T-cell (primary cell): Measurements from ENCODE around the gene TNNT2. TPM values are rescaled to one million over a fixed set of nuclear protein-coding genes. Genes with fewer than 3 reads are reported as not detected.

Experiments
- ATAC-seq, 4 experiments: fragments of 200-7000 bp in 3 of 4; fragments of 150-1000 bp in 1 of 4; cut with Tn5 transposase; replicated peaks in 1 of 4; 1 replicate in 3 of 4; 2 replicates in 1 of 4; pipeline ENCODE4 v1.10.0; 2021; ENCODE audit warnings: moderate library complexity in 3 of 4, mild to moderate bottlenecking in 2 of 4, moderate number of reproducible peaks in 1 of 4
- CTCF ChIA-PET, 2 donors: fragments of 300-600 bp; sonication (Branson Sonifier 250); formaldehyde crosslinking; loops; one replicate each; lab custom pipeline; 2022; ENCODE audit warnings: antibody characterized with exemption in 2 of 2; lab: Charles Lee
- POLR2A ChIA-PET, 2 donors: fragments of 300-600 bp; sonication (Branson Sonifier 250); formaldehyde crosslinking; loops; one replicate each; lab custom pipeline; 2022; ENCODE audit warnings: antibody characterized with exemption in 2 of 2; lab: Charles Lee
- DNase-seq, 35 experiments: peaks; one replicate each; pipeline versions ENCODE4 v3.0.0 to v3.0.0-alpha.2; 2013 to 2023
- H3K27ac ChIP-seq: one replicate; pipeline ENCODE4 v1.5.1; 2013; ENCODE audit warnings: low read length
- H3K27me3 ChIP-seq, 2 experiments: replicated peaks in 1 of 2; 1 replicate in 1 of 2; 2 replicates in 1 of 2; pipeline versions ENCODE4 v1.6.1 to v1.7.0; 2013; ENCODE audit warnings: low read length in 1 of 2, mixed read lengths in 1 of 2; ENCODE audit not compliant: control insufficient read depth in 2 of 2, insufficient read depth in 2 of 2; ENCODE audit errors: extremely low read depth in 1 of 2
- H3K36me3 ChIP-seq, 2 donors: 1 replicate in 1 of 2; 2 replicates in 1 of 2; pipeline versions ENCODE4 v1.6.1 to v1.7.0; 2013; ENCODE audit warnings: low read length in 1 of 2; ENCODE audit not compliant: control insufficient read depth in 2 of 2, insufficient read depth in 1 of 2; ENCODE audit errors: extremely low read depth in 1 of 2
- H3K4me1 ChIP-seq, 2 experiments: 1 replicate in 1 of 2; 2 replicates in 1 of 2; pipeline versions ENCODE4 v1.6.1 to v1.7.0; 2013; ENCODE audit warnings: low read length in 2 of 2, mixed read lengths in 1 of 2; ENCODE audit not compliant: insufficient read depth in 2 of 2, control insufficient read depth in 1 of 2; ENCODE audit errors: extremely low read depth in 1 of 2
- H3K4me3 ChIP-seq, 2 donors: 1 replicate in 1 of 2; 2 replicates in 1 of 2; pipeline versions ENCODE4 v1.5.1 to v1.7.0; 2013; ENCODE audit warnings: mild to moderate bottlenecking in 2 of 2, low read length in 1 of 2, moderate library complexity in 1 of 2; ENCODE audit not compliant: control insufficient read depth in 1 of 2; ENCODE audit errors: extremely low read depth in 1 of 2
- H3K9me3 ChIP-seq: 2 replicates; pipeline ENCODE4 v1.7.0; 2013
- H3K27ac Mint-ChIP-seq, 2 donors: one replicate each; pipeline ENCODE4 v1.8.0; 2020 to 2021; ENCODE audit warnings: mild to moderate bottlenecking in 2 of 2, mixed read lengths in 2 of 2
- H3K27me3 Mint-ChIP-seq, 2 donors: one replicate each; pipeline ENCODE4 v1.8.0; 2021 to 2022; ENCODE audit warnings: mixed read lengths in 2 of 2
- H3K36me3 Mint-ChIP-seq: one replicate; pipeline ENCODE4 v1.8.0; 2021; ENCODE audit warnings: mixed read lengths
- H3K4me1 Mint-ChIP-seq, 3 donors: one replicate each; pipeline ENCODE4 v1.8.0; 2020 to 2022; ENCODE audit warnings: mixed read lengths in 3 of 3, mild to moderate bottlenecking in 1 of 3
- H3K4me3 Mint-ChIP-seq, 3 donors: one replicate each; pipeline ENCODE4 v1.8.0; 2020 to 2022; ENCODE audit warnings: mild to moderate bottlenecking in 3 of 3, mixed read lengths in 3 of 3, moderate library complexity in 3 of 3
- H3K9me3 Mint-ChIP-seq, 3 donors: one replicate each; pipeline ENCODE4 v1.8.0; 2020 to 2022; ENCODE audit warnings: mixed read lengths in 3 of 3
- WGBS: methylation state at CpG from one replicate; pipeline ENCODE4 v1.1.5; 2013; ENCODE audit warnings: missing lambda C conversion rate; ENCODE audit not compliant: insufficient coverage; 5-methylcytosine and 5-hydroxymethylcytosine counted together
- total RNA-seq, 35 experiments: library from RNA in 6 of 35; stranded (reverse) in 6 of 35; fragments of 120-200 nt in 1 of 35; gene quantifications; one replicate each; pipeline versions ENCODE4 v1.2.1 to v1.2.4 and lab custom pipeline; 2013 to 2026

TNNT2 gene
- total RNA-seq, 5 donors from 2014 or later (not counting 1 experiment from before 2014, with no cell fraction given) = not detected

DNA sequence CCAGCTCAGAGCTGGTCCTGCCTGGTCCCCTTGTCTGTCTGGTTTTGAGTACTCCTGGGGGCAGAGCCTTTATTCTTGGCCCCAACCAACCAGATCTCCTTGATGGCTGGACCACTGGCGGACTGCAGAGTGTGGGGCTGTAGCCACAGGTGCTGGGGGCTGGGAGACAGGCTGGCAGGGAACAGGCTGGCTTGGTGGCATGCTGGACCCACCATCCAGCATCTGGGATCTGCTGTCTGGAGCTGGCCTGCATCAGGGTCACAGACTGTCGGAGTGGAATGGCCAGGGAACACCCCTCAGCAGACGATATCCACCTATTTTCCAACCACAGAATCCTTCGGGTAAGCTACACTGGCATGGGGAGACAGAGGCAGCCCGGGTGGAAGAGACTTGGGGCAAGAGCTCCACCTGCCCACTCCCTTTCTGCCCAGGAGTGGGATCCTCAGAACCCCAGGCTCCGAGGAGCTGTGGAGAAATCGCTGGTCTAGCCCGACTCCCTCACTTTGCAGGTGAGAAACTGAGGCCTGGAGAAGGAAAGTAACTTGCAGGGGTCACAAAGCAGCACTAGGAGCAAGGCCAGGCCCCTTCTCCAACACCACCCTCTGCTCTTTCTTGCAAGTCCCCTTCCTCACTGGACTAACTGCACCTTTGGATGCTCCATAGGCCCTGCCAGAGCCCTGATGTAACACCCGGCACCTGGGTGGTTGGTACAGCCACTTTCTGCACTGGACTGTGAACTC lies 40.6 kb downstream of the TNNT2 start:
- no peaks in the 10 kb centered on the region for H3K36me3 Mint-ChIP-seq
- H3K27ac Mint-ChIP-seq = no peak overlapping the region
- 95% methylated on average over 4 of the region's 9 CpGs for WGBS
- POLR2A ChIA-PET = no interaction called here
- peaks cover 0 to 3% (median 0%) of the 10 kb centered on the region in 3 donors for H3K9me3 Mint-ChIP-seq
- Histone ChIP-seq H3K27me3 (peaks cover 0 to 15% of the 10 kb centered on the region in 2 experiments), H3K4me1 (no peaks in the 10 kb centered on the region), H3K9me3 (no peaks in the 10 kb centered on the region), H3K4me3 (no peak overlapping the region), H3K27ac (no peak overlapping the region), H3K36me3 (no peaks in the 10 kb centered on the region)
- peaks cover 1 to 4% of the 10 kb centered on the region in 2 donors for H3K27me3 Mint-ChIP-seq
- no peak overlapping the region for H3K4me3 Mint-ChIP-seq
- H3K4me1 Mint-ChIP-seq = no peaks in the 10 kb centered on the region
- no peak for DNase-seq
- CTCF ChIA-PET = no interaction called here
- no peak for ATAC-seq

- H3K4me1 ChIP-seq = no peaks in the 10 kb centered on the region
- H3K27me3 ChIP-seq = peaks cover 0 to 23% of the 10 kb centered on the region in 2 experiments
- DNase-seq (no peak), ATAC-seq (no peak)
- H3K4me3 ChIP-seq = no peak overlapping the region
- CTCF ChIA-PET = no interaction called here
- Mint-ChIP-seq H3K4me1 (no peaks in the 10 kb centered on the region), H3K36me3 (no peaks in the 10 kb centered on the region), H3K9me3 (no peaks in the 10 kb centered on the region), H3K27ac (no peak overlapping the region), H3K4me3 (no peak overlapping the region), H3K27me3 (peaks cover 1 to 6% of the 10 kb centered on the region in 2 donors)
- no CpG with 5 or more reads among the region's 3 CpGs for WGBS
- no peak overlapping the region for H3K27ac ChIP-seq
- H3K9me3 ChIP-seq = no peaks in the 10 kb centered on the region
- POLR2A ChIA-PET = no interaction called here
- no peaks in the 10 kb centered on the region for H3K36me3 ChIP-seq
Measured at GRCh38 chr1:201335901-201336300, 41.6 kb downstream of the TNNT2 start.

GRCh38 chr1:201335174-201335870 lies 42.2 kb downstream of the TNNT2 start:
- DNase-seq (no peak), ATAC-seq (no peak)

GRCh38 chr1:201334325-201335173 lies 42.9 kb downstream of the TNNT2 start:
- DNase-seq = no peak
- ChIA-PET CTCF (no interaction called here), POLR2A (no interaction called here)
- Histone ChIP-seq H3K27ac (no peak overlapping the region), H3K4me3 (no peak overlapping the region), H3K9me3 (no peaks in the 10 kb centered on the region), H3K36me3 (no peaks in the 10 kb centered on the region), H3K27me3 (peaks cover 0 to 23% of the 10 kb centered on the region in 2 experiments), H3K4me1 (no peaks in the 10 kb centered on the region)
- H3K9me3 Mint-ChIP-seq = no peaks in the 10 kb centered on the region
- H3K27ac Mint-ChIP-seq = no peak overlapping the region
- H3K36me3 Mint-ChIP-seq = no peaks in the 10 kb centered on the region
- H3K4me3 Mint-ChIP-seq = no peak overlapping the region
- ATAC-seq = no peak
- WGBS = no CpG with 5 or more reads among the region's 11 CpGs
- no peaks in the 10 kb centered on the region for H3K4me1 Mint-ChIP-seq
- peaks cover under 1 to 6% of the 10 kb centered on the region in 2 donors for H3K27me3 Mint-ChIP-seq

More at GRCh38 chr1:201335174-201335870, 42.2 kb downstream of the TNNT2 start:
- CTCF ChIA-PET = no interaction called here
- POLR2A ChIA-PET = no interaction called here
- H3K4me1 ChIP-seq = no peaks in the 10 kb centered on the region
- H3K9me3 Mint-ChIP-seq = no peaks in the 10 kb centered on the region
- peaks cover 0 to 23% of the 10 kb centered on the region in 2 experiments for H3K27me3 ChIP-seq
- peaks cover 1 to 6% of the 10 kb centered on the region in 2 donors for H3K27me3 Mint-ChIP-seq
- H3K36me3 ChIP-seq = no peaks in the 10 kb centered on the region
- H3K4me3 Mint-ChIP-seq = no peak overlapping the region
- 84% methylated on average over 6 of the region's 10 CpGs for WGBS
- H3K27ac Mint-ChIP-seq = no peak overlapping the region
- H3K9me3 ChIP-seq = no peaks in the 10 kb centered on the region
- H3K4me1 Mint-ChIP-seq = no peaks in the 10 kb centered on the region
- no peak overlapping the region for H3K4me3 ChIP-seq
- H3K36me3 Mint-ChIP-seq = no peaks in the 10 kb centered on the region
- no peak overlapping the region for H3K27ac ChIP-seq

GRCh38 chr1:201332616-201333335 lies 44.7 kb downstream of the TNNT2 start:
- ATAC-seq (no peak), DNase-seq (no peak)
- H3K4me3 ChIP-seq = no peak overlapping the region
- CTCF ChIA-PET = no interaction called here
- peaks cover 0 to 20% of the 10 kb centered on the region in 2 experiments for H3K27me3 ChIP-seq
- Mint-ChIP-seq H3K9me3 (no peaks in the 10 kb centered on the region), H3K4me3 (no peak overlapping the region), H3K36me3 (no peaks in the 10 kb centered on the region), H3K27me3 (peaks cover 0 to 3% of the 10 kb centered on the region in 2 donors), H3K4me1 (no peaks in the 10 kb centered on the region), H3K27ac (no peak overlapping the region)
- H3K36me3 ChIP-seq = no peaks in the 10 kb centered on the region
- POLR2A ChIA-PET = no interaction called here
- no peak overlapping the region for H3K27ac ChIP-seq
- H3K9me3 ChIP-seq = no peaks in the 10 kb centered on the region
- H3K4me1 ChIP-seq = no peaks in the 10 kb centered on the region
- 100% methylated on average over 3 of the region's 10 CpGs for WGBS

- Mint-ChIP-seq H3K36me3 (no peaks in the 10 kb centered on the region), H3K9me3 (no peaks in the 10 kb centered on the region), H3K4me1 (no peaks in the 10 kb centered on the region), H3K27me3 (peaks cover 0 to 3% of the 10 kb centered on the region in 2 donors), H3K4me3 (no peak overlapping the region), H3K27ac (no peak overlapping the region)
- ATAC-seq (no peak), DNase-seq (no peak)
- no peaks in the 10 kb centered on the region for H3K9me3 ChIP-seq
- ChIA-PET CTCF (no interaction called here), POLR2A (no interaction called here)
- no peak overlapping the region for H3K27ac ChIP-seq
- no peaks in the 10 kb centered on the region for H3K36me3 ChIP-seq
- H3K27me3 ChIP-seq = peaks cover 0 to 20% of the 10 kb centered on the region in 2 experiments
- 96% methylated on average over 4 of the region's 8 CpGs for WGBS
- H3K4me3 ChIP-seq = no peak overlapping the region
- H3K4me1 ChIP-seq = no peaks in the 10 kb centered on the region
Measured at GRCh38 chr1:201332021-201332420, 45.5 kb downstream of the TNNT2 start.
